Muscle layer of duodenum (tissue), 2 donors: ENCODE measurements around the gene IL21.

Experiments used
- H3K27ac ChIP-seq: one replicate; pipeline ENCODE4 v1.7.0; 2013; ENCODE audit warnings: mild to moderate bottlenecking, low read length
- H3K27me3 ChIP-seq: one replicate; pipeline ENCODE4 v1.7.0; 2013; ENCODE audit warnings: low read depth, mild to moderate bottlenecking, control low read depth, low read length
- H3K36me3 ChIP-seq, 2 donors: one replicate each; pipeline ENCODE4 v1.7.0; 2013; ENCODE audit warnings: low read length in 2 of 2, control low read depth in 1 of 2, mild to moderate bottlenecking in 1 of 2; ENCODE audit not compliant: insufficient read depth in 2 of 2, control insufficient read depth in 1 of 2
- H3K4me1 ChIP-seq, 2 donors: one replicate each; pipeline ENCODE4 v1.7.0; 2013; ENCODE audit warnings: low read length in 2 of 2, mild to moderate bottlenecking in 2 of 2, control low read depth in 1 of 2, moderate library complexity in 1 of 2; ENCODE audit not compliant: insufficient read depth in 2 of 2, control insufficient read depth in 1 of 2
- H3K4me3 ChIP-seq, 2 donors: one replicate each; pipeline ENCODE4 v1.7.0; 2013; ENCODE audit warnings: low read length in 2 of 2, low read depth in 1 of 2, mild to moderate bottlenecking in 1 of 2
- H3K9me3 ChIP-seq, 2 donors: one replicate each; pipeline ENCODE4 v1.7.0; 2013; ENCODE audit warnings: low read length in 2 of 2, control low read depth in 1 of 2, mild to moderate bottlenecking in 1 of 2; ENCODE audit not compliant: control insufficient read depth in 1 of 2
- donor health status: healthy.

Gene IL21

GRCh38 chr4:122632396-122633143 is 11.7 kb upstream of the IL21 start:
- H3K4me3 ChIP-seq, result no peak overlapping the region
- no peaks in the 10 kb centered on the region for H3K36me3 ChIP-seq
- no peaks in the 10 kb centered on the region for H3K27me3 ChIP-seq
- H3K9me3 ChIP-seq, result no peaks in the 10 kb centered on the region
- H3K4me1 ChIP-seq, result no peaks in the 10 kb centered on the region
- H3K27ac ChIP-seq, result no peak overlapping the region

GRCh38 chr4:122625156-122625555 is 4.3 kb upstream of the IL21 start:
- Histone ChIP-seq H3K9me3 (no peaks in the 10 kb centered on the region), H3K4me3 (no peak overlapping the region), H3K27ac (no peak overlapping the region), H3K27me3 (no peaks in the 10 kb centered on the region), H3K36me3 (no peaks in the 10 kb centered on the region), H3K4me1 (no peaks in the 10 kb centered on the region)

GRCh38 chr4:122624205-122624604 is 3.3 kb upstream of the IL21 start:
- Histone ChIP-seq H3K4me3 (no peak overlapping the region), H3K4me1 (no peaks in the 10 kb centered on the region), H3K27me3 (no peaks in the 10 kb centered on the region), H3K9me3 (no peaks in the 10 kb centered on the region), H3K36me3 (no peaks in the 10 kb centered on the region), H3K27ac (no peak overlapping the region)

GRCh38 chr4:122623637-122624166 is 2.8 kb upstream of the IL21 start:
- no peaks in the 10 kb centered on the region for H3K4me1 ChIP-seq
- no peaks in the 10 kb centered on the region for H3K9me3 ChIP-seq
- no peaks in the 10 kb centered on the region for H3K36me3 ChIP-seq
- H3K27ac ChIP-seq, result no peak overlapping the region
- no peak overlapping the region for H3K4me3 ChIP-seq
- no peaks in the 10 kb centered on the region for H3K27me3 ChIP-seq

- Histone ChIP-seq H3K27ac (no peak overlapping the region), H3K9me3 (no peaks in the 10 kb centered on the region), H3K4me3 (no peak overlapping the region), H3K4me1 (no peaks in the 10 kb centered on the region), H3K36me3 (no peaks in the 10 kb centered on the region), H3K27me3 (no peaks in the 10 kb centered on the region)
Observed at GRCh38 chr4:122622400-122622799, 1.5 kb upstream of the IL21 start.

GRCh38 chr4:122619611-122620010 is 1.3 kb downstream of the IL21 start:
- Histone ChIP-seq H3K36me3 (no peaks in the 10 kb centered on the region), H3K4me1 (no peaks in the 10 kb centered on the region), H3K27ac (no peak overlapping the region), H3K9me3 (no peaks in the 10 kb centered on the region), H3K4me3 (no peak overlapping the region), H3K27me3 (no peaks in the 10 kb centered on the region)

GRCh38 chr4:122617597-122618593 is 3.0 kb downstream of the IL21 start:
- Histone ChIP-seq H3K27ac (no peak overlapping the region), H3K36me3 (no peaks in the 10 kb centered on the region), H3K9me3 (no peaks in the 10 kb centered on the region), H3K27me3 (no peaks in the 10 kb centered on the region), H3K4me1 (no peaks in the 10 kb centered on the region), H3K4me3 (no peak overlapping the region)

- H3K27me3 ChIP-seq, result no peaks in the 10 kb centered on the region
- H3K36me3 ChIP-seq, result no peaks in the 10 kb centered on the region
- H3K27ac ChIP-seq, result no peak overlapping the region
- H3K9me3 ChIP-seq, result no peaks in the 10 kb centered on the region
- no peak overlapping the region for H3K4me3 ChIP-seq
- H3K4me1 ChIP-seq, result no peaks in the 10 kb centered on the region
Observed at GRCh38 chr4:122616915-122617596, 3.8 kb downstream of the IL21 start.

GRCh38 chr4:122614621-122615020 is 6.2 kb downstream of the IL21 start:
- Histone ChIP-seq H3K4me3 (no peak overlapping the region), H3K36me3 (no peaks in the 10 kb centered on the region), H3K9me3 (no peaks in the 10 kb centered on the region), H3K27me3 (no peaks in the 10 kb centered on the region), H3K27ac (no peak overlapping the region), H3K4me1 (no peaks in the 10 kb centered on the region)

- H3K4me1 ChIP-seq, result no peaks in the 10 kb centered on the region
- H3K9me3 ChIP-seq, result no peaks in the 10 kb centered on the region
- no peaks in the 10 kb centered on the region for H3K27me3 ChIP-seq
- no peak overlapping the region for H3K4me3 ChIP-seq
- H3K36me3 ChIP-seq, result no peaks in the 10 kb centered on the region
- no peak overlapping the region for H3K27ac ChIP-seq
Observed at GRCh38 chr4:122612540-122612939, 8.3 kb downstream of the IL21 start.
